GM21529 (cell line): ENCODE data around the gene SGMS2.
A peak's percentile ranks its signal among the peaks of the same experiment; 100 is the strongest.
"Not testable (repeated sequence)": the region's sequence is repeated elsewhere in the genome, so short reads cannot be mapped to it uniquely, and the experiment has no call there.

Experiments used
- ATAC-seq: cut with Tn5 transposase; IDR thresholded peaks from one replicate; pipeline ENCODE4 v1.9.1; 2021; ENCODE audit not compliant: unreplicated experiment

SGMS2 gene

GRCh38 chr4:107863850-107864371 is 39.2 kb downstream of the SGMS2 start:
- no peak for ATAC-seq

- ATAC-seq, result no peak
These were observed 42.0 kb downstream of the SGMS2 start for GRCh38 chr4:107866726-107867125.

- no peak for ATAC-seq
These were observed 45.5 kb downstream of the SGMS2 start for GRCh38 chr4:107870236-107870635.

DNA sequence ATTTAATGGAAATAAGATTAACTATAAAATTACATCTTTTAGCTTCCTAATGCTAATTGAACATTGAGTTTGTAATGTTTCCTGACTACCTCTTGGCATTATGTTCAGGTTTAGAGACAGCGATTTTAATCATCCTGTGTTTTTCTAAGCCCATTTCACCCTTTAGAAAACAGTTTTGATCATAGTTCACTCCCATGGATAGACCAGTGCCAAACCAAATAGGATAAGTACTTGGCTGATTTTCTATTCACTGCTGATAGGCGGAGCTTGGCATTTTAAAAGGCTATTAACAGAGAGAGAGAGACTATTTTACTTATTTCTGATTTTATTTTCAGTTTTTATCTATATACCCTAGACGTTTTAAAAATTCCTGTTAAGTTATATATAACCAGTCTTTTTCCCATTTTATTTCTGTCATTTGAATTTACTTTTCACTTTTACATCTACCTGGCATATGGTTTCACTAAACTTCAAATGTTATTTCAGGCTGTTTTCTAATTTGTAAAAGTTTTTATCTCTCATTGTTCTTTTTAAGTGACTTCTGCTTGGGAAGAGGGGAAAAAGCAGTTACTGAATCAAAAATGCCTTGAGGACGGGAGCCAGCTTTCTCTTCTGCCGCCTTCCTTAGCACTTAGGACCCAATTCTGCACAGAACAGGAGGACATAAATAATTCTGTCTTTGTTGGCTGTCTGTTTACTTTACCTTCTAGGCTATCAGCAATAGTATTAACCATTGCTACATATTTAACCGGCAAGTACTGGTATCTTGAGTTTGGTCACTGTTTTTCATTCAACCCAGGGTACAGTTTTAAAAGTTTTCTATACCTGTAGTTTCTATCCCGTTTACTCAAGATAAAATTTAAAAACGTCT is 46.4 kb downstream of the SGMS2 start:
- no peak for ATAC-seq

- no peak for ATAC-seq
These were observed 49.3 kb downstream of the SGMS2 start for GRCh38 chr4:107874024-107874423.

DNA sequence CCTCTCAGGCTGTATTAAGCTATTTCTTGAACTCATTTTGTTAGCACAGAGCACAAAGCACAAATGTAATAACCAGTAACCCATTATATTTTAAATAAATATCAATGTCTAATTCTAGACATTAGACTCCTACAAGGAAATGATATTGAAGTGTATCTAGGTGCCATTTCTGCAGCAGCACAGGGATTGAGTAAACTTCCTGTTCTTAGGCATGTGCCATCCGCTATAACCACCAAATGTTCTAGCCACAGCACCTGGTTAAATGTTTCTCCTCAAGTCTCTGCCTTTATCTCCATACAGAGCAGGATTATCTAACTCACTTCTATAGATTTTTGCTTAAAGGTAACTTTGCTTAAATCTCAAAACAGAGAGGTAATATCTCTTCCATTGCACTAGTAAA is 51.4 kb downstream of the SGMS2 start:
- ATAC-seq, result no peak

DNA sequence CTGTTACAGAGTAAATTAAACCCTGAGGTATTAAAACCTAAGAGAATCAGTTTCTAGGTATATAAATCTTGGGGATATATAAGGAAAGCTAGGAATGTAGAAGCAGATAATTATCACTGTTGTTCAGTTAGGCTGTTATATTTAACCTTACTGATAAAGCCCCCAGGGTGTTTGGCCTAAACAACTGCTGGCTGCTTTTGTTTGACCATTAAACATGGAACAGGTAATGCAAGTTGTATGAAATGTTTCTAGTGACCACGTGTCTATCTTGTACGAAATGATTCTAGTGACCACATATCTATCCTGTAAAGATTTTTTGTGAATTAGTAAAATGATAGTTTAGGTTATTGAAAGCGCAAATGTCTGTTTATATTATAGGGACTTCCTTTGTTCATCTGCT is 52.6 kb downstream of the SGMS2 start:
- no peak for ATAC-seq

GRCh38 chr4:107885865-107886264 is 61.1 kb downstream of the SGMS2 start:
- no peak for ATAC-seq

GRCh38 chr4:107888237-107888636 is 63.5 kb downstream of the SGMS2 start:
- ATAC-seq, result no peak

DNA sequence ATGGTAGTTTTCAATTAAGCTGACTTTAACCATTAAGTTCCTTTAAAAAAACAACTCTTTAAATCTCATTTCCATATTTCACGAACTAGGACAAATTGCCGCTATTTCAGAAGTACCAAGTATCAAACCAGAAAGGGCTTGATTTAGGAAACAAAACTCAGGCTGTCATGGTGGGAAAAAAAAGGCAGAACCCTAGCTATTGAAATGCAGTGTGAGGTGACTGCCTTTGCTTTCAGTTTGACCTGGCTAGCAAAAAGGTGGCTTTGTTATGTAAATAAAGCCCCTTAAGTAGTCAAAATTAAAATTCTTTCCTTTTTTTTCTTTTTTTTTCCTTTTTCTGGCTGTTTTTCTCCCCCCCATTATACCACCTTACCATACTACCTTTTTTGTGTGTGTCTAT is 66.0 kb downstream of the SGMS2 start:
- no peak for ATAC-seq

DNA sequence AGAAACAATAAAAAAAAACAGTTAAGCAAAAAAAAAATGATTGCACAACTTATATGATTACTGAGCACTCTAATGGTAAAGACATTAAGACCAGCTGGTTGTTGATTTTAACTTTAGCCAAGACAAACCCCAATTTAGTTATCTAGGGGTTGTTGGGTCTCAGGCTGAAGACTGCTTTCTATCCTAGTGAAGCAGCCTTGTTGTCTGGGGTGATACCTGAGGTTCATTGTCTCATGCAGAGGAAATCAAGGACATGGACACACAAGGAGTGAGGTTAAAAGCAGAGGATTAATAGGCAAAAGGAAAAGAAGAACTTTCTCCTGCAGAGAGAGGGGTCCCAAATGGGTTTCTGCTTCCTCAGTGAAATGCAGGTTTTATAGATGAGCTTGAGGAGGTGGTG is 66.6 kb downstream of the SGMS2 start:
- ATAC-seq, result no peak

DNA sequence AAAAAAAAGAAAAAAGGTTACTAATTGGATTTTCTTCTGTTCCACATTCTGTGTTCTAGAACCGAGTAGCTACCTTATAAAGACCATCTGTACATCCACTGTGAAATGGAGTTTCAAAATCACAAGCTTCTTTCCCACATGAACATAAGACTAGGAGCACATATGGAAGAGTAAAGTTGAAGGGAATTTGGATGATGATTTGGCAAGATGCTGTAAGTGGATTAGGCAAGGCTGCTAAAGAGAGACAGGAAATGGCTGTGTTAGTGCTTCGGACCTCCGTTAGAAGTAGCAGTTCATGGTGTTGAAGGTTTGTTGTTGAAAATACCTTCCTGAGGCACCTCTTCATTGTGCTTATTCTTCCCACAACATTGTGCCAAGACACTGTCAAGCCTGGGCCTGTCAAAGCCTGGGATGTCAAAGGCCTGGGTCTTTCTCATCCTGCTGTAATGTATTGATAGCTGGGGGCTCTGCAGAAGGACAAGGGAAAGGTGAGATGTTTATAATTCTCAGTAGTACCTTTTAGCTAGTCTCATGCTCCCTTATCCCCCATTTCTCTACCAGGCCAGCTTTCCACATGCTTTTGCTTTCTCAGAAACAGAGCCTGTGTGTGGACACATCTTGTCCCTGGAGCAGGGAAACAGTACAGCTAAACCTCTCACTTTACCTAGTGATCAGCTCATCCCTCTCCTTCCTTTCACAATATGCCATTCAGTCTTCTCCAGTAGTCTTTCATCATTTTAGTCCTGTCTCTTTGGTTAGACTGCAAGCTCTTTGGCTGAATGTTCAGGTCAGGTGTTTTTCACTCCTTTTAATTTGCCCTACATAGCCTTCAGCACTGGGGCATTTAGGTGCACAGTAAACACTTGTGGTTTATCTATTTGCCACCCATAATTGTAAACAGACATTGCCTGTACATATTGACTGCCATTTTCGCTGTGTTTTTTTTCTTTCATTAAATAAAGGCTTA is 68.7 kb downstream of the SGMS2 start:
- no peak for ATAC-seq

GRCh38 chr4:107894138-107894603 is 69.4 kb downstream of the SGMS2 start:
- ATAC-seq, result no peak

DNA sequence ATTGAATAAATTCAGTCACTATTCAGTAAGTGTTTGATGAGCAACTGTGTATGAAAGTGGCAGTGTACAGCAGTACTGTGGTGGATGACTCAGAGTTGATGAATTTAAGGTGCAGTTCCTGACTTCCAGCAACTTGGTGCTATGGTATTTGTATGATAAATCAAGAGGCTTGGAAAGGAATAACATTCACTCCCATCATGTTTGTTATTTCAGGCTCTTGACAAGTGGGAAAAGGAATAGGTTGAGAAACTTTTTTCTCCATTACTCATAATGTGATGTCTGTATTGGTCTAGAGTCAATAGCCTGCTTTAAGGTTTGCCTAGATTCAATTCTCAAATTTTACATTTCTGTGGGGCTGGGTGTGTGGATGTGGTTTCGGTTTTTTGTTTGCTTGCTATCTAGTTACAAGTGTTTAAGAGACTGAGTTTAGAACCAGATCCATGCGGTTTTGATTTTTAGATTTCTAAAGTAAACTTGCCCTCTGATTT is 71.5 kb downstream of the SGMS2 start:
- no peak for ATAC-seq

DNA sequence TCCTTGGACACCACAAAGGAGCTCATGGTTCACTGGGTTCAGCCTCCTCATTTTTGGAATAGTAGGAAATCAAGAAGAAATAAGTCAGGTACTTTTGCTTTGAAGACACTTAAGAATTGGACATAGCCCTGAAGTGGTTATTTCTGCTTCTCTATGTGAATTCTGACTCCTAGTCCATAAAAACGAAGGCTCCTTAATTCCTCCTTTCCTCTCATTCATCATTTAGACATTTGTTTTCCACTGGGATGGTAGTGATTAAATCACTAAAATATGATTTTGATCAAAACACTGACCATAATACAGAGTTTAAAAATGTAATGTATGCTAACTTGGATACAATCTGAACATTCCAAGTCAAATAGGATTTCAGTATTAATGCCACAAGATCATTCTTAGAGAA is 71.9 kb downstream of the SGMS2 start:
- no peak for ATAC-seq

DNA sequence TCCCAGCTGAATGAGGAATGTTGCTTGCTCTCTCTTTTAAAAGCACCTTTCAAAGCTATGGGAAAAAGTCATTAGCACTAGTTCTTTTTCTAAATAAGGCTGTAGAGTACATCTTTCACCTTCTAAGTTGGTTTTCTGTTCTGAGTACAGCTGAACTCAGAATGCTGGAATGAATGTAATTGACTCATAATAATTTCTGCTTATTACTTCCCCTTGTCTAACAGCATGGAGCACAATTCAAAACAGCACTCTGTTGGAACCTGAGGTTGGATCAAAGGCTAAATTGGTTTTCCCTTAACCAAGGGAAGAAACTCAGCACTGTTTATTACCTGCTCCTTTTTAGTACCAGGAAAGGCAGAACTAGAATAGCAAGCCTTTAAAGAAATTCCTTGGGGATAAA is 73.1 kb downstream of the SGMS2 start:
- ATAC-seq, result no peak

GRCh38 chr4:107900067-107900466 is 75.3 kb downstream of the SGMS2 start:
- no peak for ATAC-seq

DNA sequence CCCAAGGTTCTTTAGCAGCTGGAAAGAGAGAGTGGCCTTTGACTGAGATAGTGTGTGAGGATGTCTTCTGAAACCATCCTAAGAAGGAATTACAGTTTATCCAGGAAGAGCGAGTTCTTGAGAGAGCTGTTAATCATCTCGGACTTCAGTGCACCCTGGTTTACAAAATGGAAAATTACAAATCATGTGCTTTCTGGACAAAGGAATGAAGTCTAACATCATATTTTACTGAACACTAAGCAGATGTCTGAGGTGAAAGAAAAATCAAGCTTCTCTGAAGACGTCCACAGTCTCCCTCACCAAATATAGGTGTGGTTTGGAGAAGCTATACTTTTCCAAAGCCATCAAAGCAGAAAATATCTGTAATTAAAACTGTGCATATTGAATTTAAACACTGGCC is 75.8 kb downstream of the SGMS2 start:
- ATAC-seq, result no peak

DNA sequence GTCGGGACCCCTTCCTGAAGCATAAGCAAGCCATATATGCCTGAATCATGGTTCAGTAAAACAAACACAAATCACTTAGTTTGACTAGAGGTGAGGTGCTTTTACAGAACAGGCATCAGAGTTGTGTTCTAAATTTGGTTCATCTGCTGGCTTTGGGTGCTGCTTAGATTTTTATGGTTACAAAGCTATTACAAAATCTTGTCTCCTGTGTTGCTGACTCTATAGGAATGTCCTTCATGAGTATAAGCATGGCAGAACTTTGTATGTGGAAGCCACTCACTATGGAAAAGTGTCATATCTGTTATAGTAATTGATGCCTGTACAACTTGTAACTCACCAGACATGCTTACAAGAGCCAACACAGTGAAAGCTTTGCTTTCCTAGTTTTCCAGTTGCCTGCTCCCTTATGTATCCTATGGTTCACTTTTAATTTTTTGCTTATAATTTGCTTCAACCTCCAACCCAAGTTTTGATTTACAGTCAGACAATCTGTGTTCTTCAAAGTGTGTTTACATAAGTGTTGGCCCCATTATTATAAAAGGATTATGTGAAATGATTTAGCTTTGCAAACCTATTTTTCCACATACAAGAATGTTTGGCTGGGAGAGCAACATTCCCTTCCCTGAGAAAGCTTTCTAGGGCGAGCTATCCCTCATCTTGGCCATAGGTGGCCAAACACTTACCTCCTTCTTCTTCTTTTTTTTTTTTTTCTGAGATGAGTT is 76.6 kb downstream of the SGMS2 start:
- ATAC-seq, result no peak

DNA sequence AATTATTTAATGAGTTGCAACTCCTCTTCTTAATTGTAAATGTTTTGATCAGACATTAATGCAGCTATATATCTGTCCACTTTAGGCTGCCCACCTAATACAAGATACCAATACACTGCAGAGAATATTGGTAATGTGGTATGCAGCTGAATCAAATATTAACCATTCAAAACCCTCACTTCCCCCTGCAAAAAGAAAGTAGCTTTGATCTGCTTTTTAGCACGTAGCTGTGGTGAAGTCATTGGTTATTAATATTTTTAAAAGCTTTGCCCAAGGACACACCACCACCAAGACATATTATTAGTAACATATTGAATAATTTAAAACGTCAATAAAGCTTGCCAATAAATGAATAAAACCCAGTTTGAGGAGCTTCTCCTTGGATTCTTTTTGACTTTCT is 78.0 kb downstream of the SGMS2 start:
- peak; percentile 73 for ATAC-seq

GRCh38 chr4:107905082-107905481 is 80.3 kb downstream of the SGMS2 start:
- not testable (repeated sequence) for ATAC-seq
